Natural killer cell (primary cell): ENCODE results near the gene MRFAP1. TPM values are rescaled to one million over a fixed set of nuclear protein-coding genes. Genes with fewer than 3 reads are reported as not detected.

Source experiments
- ATAC-seq, 3 donors: fragments of 150-1000 bp in 2 of 3; fragments of 200-7000 bp in 1 of 3; cut with Tn5 transposase; 1 replicate in 1 of 3; 2 replicates in 2 of 3; pipeline ENCODE4 v1.10.0; 2021; ENCODE audit warnings: mild to moderate bottlenecking in 2 of 3, moderate library complexity in 2 of 3
- DNase-seq, 2 donors: peaks; one replicate each; pipeline versions ENCODE4 v3.0.0 to v3.0.0-alpha.2; 2013 to 2021; ENCODE audit warnings: mixed read lengths in 1 of 2
- H3K27ac ChIP-seq: one replicate; pipeline ENCODE4 v1.5.1; 2013; ENCODE audit warnings: mild to moderate bottlenecking, low read length
- H3K27me3 ChIP-seq: one replicate; pipeline ENCODE4 v1.6.1; 2013; ENCODE audit warnings: low read length; ENCODE audit not compliant: control insufficient read depth, insufficient read depth
- H3K36me3 ChIP-seq: one replicate; pipeline ENCODE4 v1.6.1; 2013; ENCODE audit warnings: low read length; ENCODE audit not compliant: control insufficient read depth, insufficient read depth
- H3K4me1 ChIP-seq: one replicate; pipeline ENCODE4 v1.6.1; 2013; ENCODE audit warnings: low read length; ENCODE audit not compliant: control insufficient read depth, insufficient read depth
- H3K4me3 ChIP-seq: one replicate; pipeline ENCODE4 v1.5.1; 2013; ENCODE audit warnings: low read length
- H3K9me3 ChIP-seq: one replicate; pipeline ENCODE4 v1.6.1; 2013; ENCODE audit warnings: low read length; ENCODE audit not compliant: control insufficient read depth, insufficient read depth
- H3K27ac Mint-ChIP-seq, 2 donors: one replicate each; pipeline ENCODE4 v1.8.0; 2022; ENCODE audit warnings: mild to moderate bottlenecking in 2 of 2, mixed read lengths in 2 of 2, moderate library complexity in 1 of 2
- H3K27me3 Mint-ChIP-seq, 2 donors: one replicate each; pipeline ENCODE4 v1.8.0; 2022; ENCODE audit warnings: low read depth in 2 of 2, mixed read lengths in 2 of 2
- H3K36me3 Mint-ChIP-seq: one replicate; pipeline ENCODE4 v1.8.0; 2022; ENCODE audit warnings: mixed read lengths
- H3K4me1 Mint-ChIP-seq, 2 donors: one replicate each; pipeline ENCODE4 v1.8.0; 2022; ENCODE audit warnings: mixed read lengths in 2 of 2
- H3K4me3 Mint-ChIP-seq: one replicate; pipeline ENCODE4 v1.8.0; 2022; ENCODE audit warnings: mild to moderate bottlenecking, moderate library complexity, mixed read lengths
- H3K9me3 Mint-ChIP-seq, 2 donors: one replicate each; pipeline ENCODE4 v1.8.0; 2022; ENCODE audit warnings: mixed read lengths in 2 of 2
- WGBS: methylation state at CpG from one replicate; pipeline ENCODE4 v1.1.7; 2013; ENCODE audit warnings: missing lambda C conversion rate; ENCODE audit not compliant: insufficient coverage; 5-methylcytosine and 5-hydroxymethylcytosine counted together
- intact Hi-C: fragments of 100-400 bp; cut with micrococcal nuclease; formaldehyde crosslinking; loops from one replicate; pipeline ENCODE4 v1.14.2; 2022
- total RNA-seq, 4 donors: library from RNA; stranded (reverse); fragments of 120-200 nt in 1 of 4; gene quantifications; one replicate each; pipeline versions ENCODE4 v1.2.3 to v1.2.4, GENCODE V29; 2013 to 2022
- TF ChIP-seq, protein P1 (sequence below): fragments of 200-600 bp; IDR thresholded peaks from one replicate; pipeline ENCODE4 v1.8.0; 2022; ENCODE audit warnings: antibody characterized with exemption

MRFAP1 gene
- total RNA-seq, 3 donors from 2014 or later (not counting 1 experiment from before 2014, with no cell fraction given), result 105 to 146 (median 146) TPM

DNA sequence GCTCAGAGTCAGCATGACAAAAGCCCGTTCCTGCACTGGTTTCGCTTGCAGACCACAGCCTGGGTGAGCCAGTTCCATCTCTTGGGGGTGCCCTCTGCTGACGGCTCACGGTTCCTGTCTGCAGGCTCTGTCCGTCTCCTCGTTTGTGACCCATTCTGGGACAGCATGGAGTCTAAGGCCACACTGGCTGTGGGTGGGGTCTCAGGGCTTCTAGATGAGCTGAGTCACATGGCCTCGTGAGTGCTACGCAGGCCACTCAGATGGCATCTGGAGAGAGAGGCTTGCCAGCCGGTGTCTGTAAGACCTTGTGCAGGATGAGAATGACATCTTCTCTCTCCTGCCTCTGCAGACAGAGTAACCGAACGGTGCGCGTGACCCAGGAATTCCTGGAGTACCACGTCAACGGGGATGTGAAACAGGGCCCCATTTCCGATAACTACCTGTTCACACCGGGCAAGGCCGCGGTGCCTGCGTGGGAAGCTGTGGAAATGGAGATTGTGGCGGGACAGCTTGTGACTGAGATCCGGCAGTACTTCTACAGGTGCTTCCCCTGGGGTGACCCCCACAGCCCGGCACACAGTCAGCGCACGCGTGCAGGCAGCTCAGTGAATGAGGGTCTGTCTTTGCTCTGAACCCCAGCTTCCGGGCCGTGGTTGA, 31.6 kb upstream of the MRFAP1 start:
- 81% methylated on average over 28 of the region's 28 CpGs for WGBS
- Mint-ChIP-seq H3K27ac (no peak overlapping the region), H3K27me3 (no peaks in the 10 kb centered on the region), H3K9me3 (peaks cover 2 to 4% of the 10 kb centered on the region in 2 donors), H3K36me3 (peaks cover 10% of the 10 kb centered on the region), H3K4me3 (no peak overlapping the region), H3K4me1 (peaks cover 13 to 22% of the 10 kb centered on the region in 2 donors)
- peaks cover 11% of the 10 kb centered on the region for H3K4me1 ChIP-seq
- no peaks in the 10 kb centered on the region for H3K27me3 ChIP-seq
- no peak overlapping the region for H3K27ac ChIP-seq
- ATAC-seq (peak; percentile 69 to 87 (median 72)), DNase-seq (peak in 1 of 2 donors; percentile 42)
- TF ChIP-seq, protein P1, sequence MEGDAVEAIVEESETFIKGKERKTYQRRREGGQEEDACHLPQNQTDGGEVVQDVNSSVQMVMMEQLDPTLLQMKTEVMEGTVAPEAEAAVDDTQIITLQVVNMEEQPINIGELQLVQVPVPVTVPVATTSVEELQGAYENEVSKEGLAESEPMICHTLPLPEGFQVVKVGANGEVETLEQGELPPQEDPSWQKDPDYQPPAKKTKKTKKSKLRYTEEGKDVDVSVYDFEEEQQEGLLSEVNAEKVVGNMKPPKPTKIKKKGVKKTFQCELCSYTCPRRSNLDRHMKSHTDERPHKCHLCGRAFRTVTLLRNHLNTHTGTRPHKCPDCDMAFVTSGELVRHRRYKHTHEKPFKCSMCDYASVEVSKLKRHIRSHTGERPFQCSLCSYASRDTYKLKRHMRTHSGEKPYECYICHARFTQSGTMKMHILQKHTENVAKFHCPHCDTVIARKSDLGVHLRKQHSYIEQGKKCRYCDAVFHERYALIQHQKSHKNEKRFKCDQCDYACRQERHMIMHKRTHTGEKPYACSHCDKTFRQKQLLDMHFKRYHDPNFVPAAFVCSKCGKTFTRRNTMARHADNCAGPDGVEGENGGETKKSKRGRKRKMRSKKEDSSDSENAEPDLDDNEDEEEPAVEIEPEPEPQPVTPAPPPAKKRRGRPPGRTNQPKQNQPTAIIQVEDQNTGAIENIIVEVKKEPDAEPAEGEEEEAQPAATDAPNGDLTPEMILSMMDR, result no peak
- H3K4me3 ChIP-seq, result no peak overlapping the region
- intact Hi-C loops, result no loop called here
- peaks cover 72% of the 10 kb centered on the region for H3K36me3 ChIP-seq
- peaks cover 8% of the 10 kb centered on the region for H3K9me3 ChIP-seq

DNA sequence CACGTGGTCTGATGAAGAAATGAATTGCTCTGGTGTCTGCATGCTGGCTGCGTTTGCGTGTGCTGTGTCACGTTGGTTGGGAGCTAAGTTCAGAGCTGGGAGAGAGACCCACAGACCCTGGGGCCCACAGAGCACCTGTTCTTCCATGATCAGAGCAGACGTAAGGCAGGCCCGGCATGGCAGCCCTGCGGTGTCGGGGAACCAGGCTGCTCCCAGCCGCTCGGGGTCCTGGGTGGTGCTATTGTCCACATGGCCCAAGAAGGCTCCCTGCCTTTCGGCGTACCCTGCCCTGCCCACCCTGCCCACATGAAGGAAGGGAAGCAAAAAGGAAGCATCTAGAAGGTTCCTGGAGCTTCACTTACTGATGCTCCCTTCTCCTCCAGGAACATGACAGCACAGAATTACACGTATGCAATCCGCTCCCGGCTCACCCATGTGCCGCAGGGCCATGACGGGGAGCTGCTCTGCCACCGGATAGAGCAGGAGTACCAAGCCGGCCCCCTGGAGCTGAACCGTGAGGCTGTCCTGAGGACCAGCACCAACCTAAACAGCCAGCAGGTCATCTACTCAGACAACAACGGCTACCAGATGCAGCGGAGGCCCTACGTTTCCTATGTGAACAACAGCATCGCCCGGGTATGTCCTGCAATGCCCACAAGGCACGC, 30.9 kb upstream of the MRFAP1 start:
- H3K4me3 Mint-ChIP-seq, result no peak overlapping the region
- peaks cover 13 to 22% of the 10 kb centered on the region in 2 donors for H3K4me1 Mint-ChIP-seq
- Histone ChIP-seq H3K27me3 (no peaks in the 10 kb centered on the region), H3K36me3 (peaks cover 75% of the 10 kb centered on the region), H3K4me3 (no peak overlapping the region), H3K4me1 (peaks cover 11% of the 10 kb centered on the region), H3K27ac (no peak overlapping the region), H3K9me3 (peaks cover 8% of the 10 kb centered on the region)
- H3K27ac Mint-ChIP-seq, result no peak overlapping the region
- intact Hi-C loops, result no loop called here
- TF ChIP-seq, protein P1, result no peak
- DNase-seq (peak in 1 of 2 donors; percentile 21), ATAC-seq (no peak)
- H3K27me3 Mint-ChIP-seq, result no peaks in the 10 kb centered on the region
- H3K9me3 Mint-ChIP-seq, result peaks cover 1 to 2% of the 10 kb centered on the region in 2 donors
- H3K36me3 Mint-ChIP-seq, result peaks cover 5% of the 10 kb centered on the region
- WGBS, result 85% methylated on average over 26 of the region's 26 CpGs

DNA sequence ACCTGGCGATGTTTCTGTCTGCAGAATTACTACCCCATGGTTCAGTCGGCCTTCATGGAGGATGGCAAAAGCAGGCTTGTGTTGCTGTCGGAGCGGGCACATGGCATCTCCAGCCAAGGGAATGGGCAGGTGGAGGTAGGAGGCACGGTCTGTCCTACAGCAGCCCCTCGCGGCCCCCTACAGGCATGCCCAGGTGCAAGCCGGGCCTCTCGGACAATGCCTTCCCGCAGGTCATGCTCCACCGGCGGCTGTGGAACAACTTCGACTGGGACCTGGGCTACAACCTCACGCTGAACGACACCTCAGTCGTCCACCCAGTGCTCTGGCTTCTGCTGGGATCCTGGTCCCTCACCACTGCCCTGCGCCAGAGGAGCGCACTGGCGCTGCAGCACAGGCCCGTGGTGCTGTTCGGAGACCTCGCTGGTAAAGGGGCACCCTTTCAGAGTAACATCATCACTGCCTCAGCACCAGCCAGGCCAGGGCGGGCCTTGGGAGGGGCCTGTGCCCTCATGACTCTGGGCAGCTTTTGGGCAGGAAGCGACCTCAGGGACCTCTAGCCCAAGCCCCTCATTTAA, 29.5 kb upstream of the MRFAP1 start:
- H3K4me1 Mint-ChIP-seq, result peaks cover 13 to 22% of the 10 kb centered on the region in 2 donors

More for the DNA sequence above, 29.5 kb upstream of the MRFAP1 start:
- Mint-ChIP-seq H3K36me3 (no peaks in the 10 kb centered on the region), H3K9me3 (no peaks in the 10 kb centered on the region), H3K4me3 (no peak overlapping the region), H3K27me3 (no peaks in the 10 kb centered on the region), H3K27ac (no peak overlapping the region)
- TF ChIP-seq, protein P1, result no peak
- 96% methylated on average over 24 of the region's 24 CpGs for WGBS
- no peak overlapping the region for H3K4me3 ChIP-seq
- no peak for DNase-seq
- H3K4me1 ChIP-seq, result peaks cover 11% of the 10 kb centered on the region
- no peaks in the 10 kb centered on the region for H3K9me3 ChIP-seq
- no peak for ATAC-seq
- no peaks in the 10 kb centered on the region for H3K27me3 ChIP-seq
- no peak overlapping the region for H3K27ac ChIP-seq
- H3K36me3 ChIP-seq, result peaks cover 68% of the 10 kb centered on the region
- intact Hi-C loops, result no loop called here
